GM12874 (cell line): ENCODE data around the gene MTNR1A.

Source experiments
- CTCF ChIP-seq: IDR thresholded peaks from 2 replicates; pipeline ENCODE4 v1.5.1; 2011; ENCODE audit warnings: low read depth, mild to moderate bottlenecking, control low read depth, low read length, moderate library complexity; ENCODE audit not compliant: insufficient read depth

The MTNR1A gene

GRCh38 chr4:186502231-186502630 is 53.1 kb downstream of the MTNR1A start:
- no peak for TF ChIP-seq CTCF

DNA sequence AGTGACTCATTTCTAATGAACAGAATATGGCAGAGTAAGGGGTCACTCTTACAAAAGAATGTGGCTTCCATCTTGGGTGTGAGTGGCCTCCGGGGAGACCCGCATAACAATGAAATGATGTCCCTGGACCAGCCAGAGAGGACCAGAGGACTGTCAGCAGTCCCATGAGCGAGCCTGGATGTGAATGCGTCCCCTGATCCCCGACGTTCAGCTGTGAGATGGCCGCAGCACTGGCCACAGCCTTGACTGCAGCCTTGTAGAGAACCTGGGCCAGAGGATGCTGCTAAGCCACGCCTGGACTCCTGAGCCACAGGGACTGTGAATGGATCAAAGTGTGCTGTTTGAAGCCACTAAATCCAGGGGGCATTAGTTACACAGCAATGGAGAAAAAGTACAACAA is 53.8 kb downstream of the MTNR1A start:
- no peak for TF ChIP-seq CTCF

- TF ChIP-seq CTCF: no peak
Measured at GRCh38 chr4:186500721-186501304, 54.6 kb downstream of the MTNR1A start.

DNA sequence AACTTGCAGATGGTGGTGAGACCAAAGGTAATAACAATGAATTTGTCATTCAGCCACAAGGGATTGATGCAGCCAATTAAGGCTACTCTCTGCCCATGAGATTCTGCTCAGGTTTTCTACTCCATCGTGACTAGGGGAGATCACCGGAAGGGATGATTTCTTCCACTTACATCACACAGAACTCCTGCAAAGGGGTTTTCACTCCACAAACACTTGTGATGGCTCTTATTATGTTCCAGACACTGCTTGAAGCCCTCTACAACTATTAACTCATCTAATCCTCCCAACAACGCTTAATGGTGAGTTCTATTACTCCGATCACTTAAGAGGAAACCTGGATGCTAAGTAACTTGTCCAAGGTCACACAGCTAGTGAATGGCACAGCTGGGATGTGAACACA is 55.9 kb downstream of the MTNR1A start:
- TF ChIP-seq CTCF: no peak

- no peak for TF ChIP-seq CTCF
Measured at GRCh38 chr4:186497043-186497442, 58.3 kb downstream of the MTNR1A start.

- TF ChIP-seq CTCF: no peak
Measured at GRCh38 chr4:186494496-186494895, 60.9 kb downstream of the MTNR1A start.

DNA sequence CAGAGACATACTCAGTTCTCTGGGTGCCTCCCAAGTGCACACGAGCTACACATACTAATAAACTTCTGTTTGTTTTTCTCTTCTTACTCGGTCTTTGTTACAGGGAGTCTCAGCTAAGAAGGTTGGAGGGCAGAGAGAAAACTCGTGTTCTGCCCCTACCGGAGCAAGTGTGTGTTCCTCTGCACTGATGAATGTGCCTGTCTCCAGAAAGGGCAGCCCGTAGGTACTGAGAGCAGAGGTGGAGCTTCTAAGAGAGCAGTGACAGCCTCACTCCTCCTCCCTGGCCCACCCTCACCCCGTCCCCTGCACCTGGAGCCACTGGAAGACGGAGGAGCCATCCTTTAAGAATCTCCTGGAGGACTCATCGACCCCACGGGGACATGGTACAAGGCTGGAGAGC is 67.6 kb downstream of the MTNR1A start:
- no peak for TF ChIP-seq CTCF

DNA sequence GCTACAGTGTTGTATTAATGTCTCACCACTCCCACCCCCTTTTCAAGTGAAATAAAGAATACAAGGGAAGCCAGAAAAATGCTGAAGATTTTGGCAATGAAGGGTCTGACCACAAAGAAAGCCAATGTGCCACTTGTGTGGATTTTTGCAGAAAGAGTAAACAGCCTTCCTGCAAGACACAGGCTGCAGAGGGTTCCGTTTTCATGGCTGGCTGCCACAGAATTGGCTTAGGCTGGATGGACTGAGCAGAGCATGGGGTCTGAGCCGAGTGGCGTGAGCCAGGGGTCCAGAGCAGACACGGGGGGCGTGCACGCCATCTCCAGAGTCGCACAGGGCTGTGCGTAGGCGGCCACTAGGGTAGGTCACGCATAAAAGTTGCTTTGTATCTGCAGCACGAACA is 69.2 kb downstream of the MTNR1A start:
- TF ChIP-seq CTCF: no peak
